Trophoblast cell (in vitro differentiated cells and primary cell): ENCODE data around the gene STAMBP.

Source experiments
- DNase-seq, 2 donors: peaks; one replicate each; pipeline ENCODE4 v3.0.0-alpha.2; 2016
- H2AFZ ChIP-seq: 2 replicates; pipeline ENCODE4 v1.6.1; 2013; ENCODE audit warnings: low read length, moderate library complexity, mild to moderate bottlenecking; ENCODE audit not compliant: insufficient read depth, poor library complexity
- H2AK5ac ChIP-seq: 2 replicates; pipeline ENCODE4 v1.6.1; 2013; ENCODE audit warnings: mild to moderate bottlenecking, low read length
- H2BK120ac ChIP-seq: 2 replicates; pipeline ENCODE4 v1.6.1; 2013; ENCODE audit warnings: low read length, mild to moderate bottlenecking, moderate library complexity; ENCODE audit not compliant: insufficient read depth, poor library complexity
- H2BK12ac ChIP-seq: 2 replicates; pipeline ENCODE4 v1.6.1; 2013; ENCODE audit warnings: mild to moderate bottlenecking, low read length, moderate library complexity
- H2BK5ac ChIP-seq: 2 replicates; pipeline ENCODE4 v1.6.1; 2013; ENCODE audit warnings: low read length, low read depth, moderate library complexity, mild to moderate bottlenecking; ENCODE audit not compliant: poor library complexity
- H3K14ac ChIP-seq: 2 replicates; pipeline ENCODE4 v1.6.1; 2013; ENCODE audit warnings: mild to moderate bottlenecking, low read length
- H3K18ac ChIP-seq: 2 replicates; pipeline ENCODE4 v1.6.1; 2013; ENCODE audit warnings: mild to moderate bottlenecking, low read length
- H3K23ac ChIP-seq: 2 replicates; pipeline ENCODE4 v1.6.1; 2013; ENCODE audit warnings: low read length
- H3K27ac ChIP-seq: 2 replicates; pipeline ENCODE4 v1.5.1; 2013; ENCODE audit warnings: low read depth, mild to moderate bottlenecking, inconsistent platforms, low read length, moderate library complexity
- H3K27me3 ChIP-seq: 2 replicates; pipeline ENCODE4 v1.6.1; 2013; ENCODE audit warnings: inconsistent platforms, mild to moderate bottlenecking, low read length, moderate library complexity; ENCODE audit not compliant: insufficient read depth
- H3K36me3 ChIP-seq, 2 experiments: 1 replicate in 1 of 2; 2 replicates in 1 of 2; pipeline ENCODE4 v1.6.1; 2013; ENCODE audit warnings: low read length in 2 of 2, mild to moderate bottlenecking in 2 of 2, moderate library complexity in 1 of 2; ENCODE audit not compliant: insufficient read depth in 2 of 2, control insufficient read depth in 1 of 2
- H3K4ac ChIP-seq: 2 replicates; pipeline ENCODE4 v1.6.1; 2013; ENCODE audit warnings: low read depth, mild to moderate bottlenecking, low read length, moderate library complexity
- H3K4me1 ChIP-seq, 2 experiments: 1 replicate in 1 of 2; 2 replicates in 1 of 2; pipeline ENCODE4 v1.6.1; 2013; ENCODE audit warnings: low read length in 2 of 2, mild to moderate bottlenecking in 2 of 2, moderate library complexity in 1 of 2; ENCODE audit not compliant: insufficient read depth in 2 of 2, control insufficient read depth in 1 of 2
- H3K4me2 ChIP-seq: 2 replicates; pipeline ENCODE4 v1.6.1; 2013; ENCODE audit warnings: inconsistent platforms, mild to moderate bottlenecking, low read length, moderate library complexity
- H3K4me3 ChIP-seq: 2 replicates; pipeline ENCODE4 v1.5.1; 2013; ENCODE audit warnings: mild to moderate bottlenecking, low read depth, low read length, inconsistent platforms
- H3K79me1 ChIP-seq: one replicate; pipeline ENCODE4 v1.6.1; 2013; ENCODE audit warnings: low read length
- H3K79me2 ChIP-seq: 2 replicates; pipeline ENCODE4 v1.6.1; 2013; ENCODE audit warnings: low read length, mild to moderate bottlenecking; ENCODE audit not compliant: control insufficient read depth, insufficient read depth, poor library complexity
- H3K9ac ChIP-seq: 2 replicates; pipeline ENCODE4 v1.6.1; 2013; ENCODE audit warnings: mild to moderate bottlenecking, low read length
- H3K9me3 ChIP-seq: 2 replicates; pipeline ENCODE4 v1.6.1; 2013; ENCODE audit warnings: low read depth, mild to moderate bottlenecking, control low read depth, inconsistent platforms, low read length; ENCODE audit not compliant: insufficient read depth
- H4K12ac ChIP-seq: 2 replicates; pipeline ENCODE4 v1.6.1; 2013; ENCODE audit warnings: low read depth, mild to moderate bottlenecking, low read length, moderate library complexity
- H4K8ac ChIP-seq: 2 replicates; pipeline ENCODE4 v1.6.1; 2013; ENCODE audit warnings: low read depth, mild to moderate bottlenecking, low read length, moderate library complexity
- H4K91ac ChIP-seq: one replicate; pipeline ENCODE4 v1.6.1; 2013; ENCODE audit warnings: low read depth, mild to moderate bottlenecking, low read length, moderate library complexity
- WGBS: extraction: QIAGEN DNeasy Blood & Tissue Kit; methylation state at CpG from one replicate; pipeline ENCODE4 v1.1.7; 2013; ENCODE audit warnings: missing lambda C conversion rate; ENCODE audit not compliant: insufficient read length, insufficient coverage; ENCODE audit errors: extremely low coverage; 5-methylcytosine and 5-hydroxymethylcytosine counted together

Gene STAMBP

GRCh38 chr2:73917296-73917695 is 88.5 kb downstream of the STAMBP start:
- no CpG with 5 or more reads among the region's 2 CpGs for whole genome bisulfite sequencing

GRCh38 chr2:73917696-73918207 is 89.0 kb downstream of the STAMBP start:
- no peaks in the 10 kb centered on the region for H3K79me2 ChIP-seq
- H3K79me1 ChIP-seq, result no peaks in the 10 kb centered on the region
- H3K36me3 ChIP-seq, result no peaks in the 10 kb centered on the region
- no peak overlapping the region for H2BK5ac ChIP-seq
- no peak overlapping the region for H3K27ac ChIP-seq
- H3K4ac ChIP-seq, result no peak overlapping the region
- no peak overlapping the region for H4K12ac ChIP-seq
- no peak overlapping the region for H3K23ac ChIP-seq
- no CpG with 5 or more reads among the region's 4 CpGs for WGBS
- no peak overlapping the region for H2AFZ ChIP-seq
- no peaks in the 10 kb centered on the region for H3K9me3 ChIP-seq
- no peak overlapping the region for H3K4me2 ChIP-seq
- no peak overlapping the region for H3K9ac ChIP-seq
- H2BK120ac ChIP-seq, result no peak overlapping the region
- no peak overlapping the region for H2BK12ac ChIP-seq
- H2AK5ac ChIP-seq, result no peak overlapping the region
- no peak overlapping the region for H4K8ac ChIP-seq
- no peak overlapping the region for H4K91ac ChIP-seq
- H3K4me1 ChIP-seq, result peaks cover 5 to 7% of the 10 kb centered on the region in 2 experiments
- H3K18ac ChIP-seq, result no peak overlapping the region
- no peak for DNase-seq
- no peaks in the 10 kb centered on the region for H3K27me3 ChIP-seq
- H3K14ac ChIP-seq, result no peak overlapping the region
- H3K4me3 ChIP-seq, result no peak overlapping the region

More at GRCh38 chr2:73917296-73917695, 88.5 kb downstream of the STAMBP start:
- Histone ChIP-seq H3K79me1 (no peaks in the 10 kb centered on the region), H3K14ac (no peak overlapping the region), H3K4me3 (no peak overlapping the region), H3K4ac (no peak overlapping the region), H2BK120ac (no peak overlapping the region), H3K4me2 (no peak overlapping the region), H2BK5ac (no peak overlapping the region), H3K79me2 (no peaks in the 10 kb centered on the region), H4K12ac (no peak overlapping the region), H3K36me3 (no peaks in the 10 kb centered on the region), H3K9me3 (no peaks in the 10 kb centered on the region), H4K91ac (no peak overlapping the region), H3K4me1 (peaks cover 5 to 7% of the 10 kb centered on the region in 2 experiments), H3K18ac (no peak overlapping the region), H3K23ac (no peak overlapping the region), H2AFZ (no peak overlapping the region), H2AK5ac (no peak overlapping the region), H3K27ac (no peak overlapping the region), H2BK12ac (no peak overlapping the region), H3K9ac (no peak overlapping the region), H4K8ac (no peak overlapping the region), H3K27me3 (no peaks in the 10 kb centered on the region)
- DNase-seq, result no peak

DNA sequence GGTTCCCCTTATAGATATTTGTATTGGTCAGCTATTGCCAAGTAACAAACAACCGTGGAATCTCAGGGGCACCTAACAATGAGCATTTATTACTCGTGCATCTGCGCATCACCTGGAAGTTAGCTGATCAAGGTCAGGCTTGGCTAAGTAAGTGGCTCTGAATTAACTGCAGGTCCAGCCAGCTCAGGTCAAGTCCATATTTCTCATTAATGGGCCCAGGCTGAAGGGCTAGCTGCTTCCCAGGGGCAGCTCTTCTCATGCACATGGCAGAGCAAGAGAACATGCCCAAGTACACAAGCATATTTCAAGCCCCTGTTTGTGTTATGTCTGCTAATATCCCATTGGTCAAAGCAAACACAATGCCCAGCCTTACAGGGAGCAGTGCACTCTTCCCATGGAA is 90.1 kb downstream of the STAMBP start:
- no peak overlapping the region for H3K27ac ChIP-seq

DNA sequence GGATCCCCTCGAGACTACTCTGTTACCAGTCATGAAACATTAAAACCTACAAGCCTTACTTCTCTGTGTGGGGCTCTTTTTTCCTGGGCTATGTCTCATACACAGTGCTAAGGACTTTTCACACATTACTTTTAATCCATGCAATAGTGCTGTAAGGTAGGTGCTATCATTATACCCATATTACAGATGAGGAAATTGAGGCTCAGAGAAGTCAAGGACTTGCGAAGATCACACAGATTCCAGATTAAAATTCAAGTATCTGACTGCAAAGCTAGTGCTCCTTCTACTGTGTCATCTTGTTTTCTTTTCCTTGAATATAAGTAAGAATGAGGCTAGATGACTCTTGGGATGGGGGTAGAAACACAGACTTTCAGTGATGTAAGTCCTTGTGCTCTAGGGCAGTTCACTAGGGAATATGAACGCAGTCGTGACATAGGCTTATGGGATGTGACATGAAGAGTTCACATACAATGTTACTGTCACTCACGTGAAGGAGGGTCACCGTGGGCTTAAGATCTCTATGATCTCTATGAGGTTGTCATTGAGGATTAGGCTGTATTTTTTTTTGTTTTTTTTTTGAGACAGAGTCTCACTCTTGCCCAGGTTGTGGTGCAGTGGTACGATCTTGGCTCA is 91.0 kb downstream of the STAMBP start:
- no peak overlapping the region for H3K23ac ChIP-seq
- no peak overlapping the region for H3K4me2 ChIP-seq

More for the DNA sequence above, 90.1 kb downstream of the STAMBP start:
- no peaks in the 10 kb centered on the region for H3K36me3 ChIP-seq
- DNase-seq, result no peak
- H3K4me1 ChIP-seq, result peaks cover 5 to 7% of the 10 kb centered on the region in 2 experiments
- H4K91ac ChIP-seq, result no peak overlapping the region
- H4K8ac ChIP-seq, result no peak overlapping the region
- H3K18ac ChIP-seq, result no peak overlapping the region
- no peak overlapping the region for H2BK12ac ChIP-seq
- H2BK120ac ChIP-seq, result no peak overlapping the region
- WGBS, result no CpG with 5 or more reads among the region's 3 CpGs
- H3K79me1 ChIP-seq, result no peaks in the 10 kb centered on the region
- H2BK5ac ChIP-seq, result no peak overlapping the region
- no peak overlapping the region for H4K12ac ChIP-seq
- no peaks in the 10 kb centered on the region for H3K27me3 ChIP-seq
- no peak overlapping the region for H3K4me3 ChIP-seq
- H2AFZ ChIP-seq, result no peak overlapping the region
- H3K79me2 ChIP-seq, result no peaks in the 10 kb centered on the region
- no peaks in the 10 kb centered on the region for H3K9me3 ChIP-seq
- H3K14ac ChIP-seq, result no peak overlapping the region
- H2AK5ac ChIP-seq, result no peak overlapping the region
- no peak overlapping the region for H3K9ac ChIP-seq
- no peak overlapping the region for H3K23ac ChIP-seq
- H3K4ac ChIP-seq, result no peak overlapping the region
- H3K4me2 ChIP-seq, result no peak overlapping the region

More for the DNA sequence above, 91.0 kb downstream of the STAMBP start:
- H4K91ac ChIP-seq, result no peak overlapping the region
- H2AFZ ChIP-seq, result no peak overlapping the region
- H2BK5ac ChIP-seq, result no peak overlapping the region
- no peak overlapping the region for H2BK120ac ChIP-seq
- peaks cover 5 to 7% of the 10 kb centered on the region in 2 experiments for H3K4me1 ChIP-seq
- no peak overlapping the region for H2AK5ac ChIP-seq
- H2BK12ac ChIP-seq, result no peak overlapping the region
- H3K9me3 ChIP-seq, result no peaks in the 10 kb centered on the region
- H3K14ac ChIP-seq, result no peak overlapping the region
- no peaks in the 10 kb centered on the region for H3K27me3 ChIP-seq
- no peak for DNase-seq
- no peak overlapping the region for H4K8ac ChIP-seq
- H3K9ac ChIP-seq, result no peak overlapping the region
- no peaks in the 10 kb centered on the region for H3K36me3 ChIP-seq
- no peak overlapping the region for H3K27ac ChIP-seq
- H3K4me3 ChIP-seq, result no peak overlapping the region
- H3K79me2 ChIP-seq, result no peaks in the 10 kb centered on the region
- H3K18ac ChIP-seq, result no peak overlapping the region
- H3K4ac ChIP-seq, result no peak overlapping the region
- H4K12ac ChIP-seq, result no peak overlapping the region
- WGBS, result no CpG with 5 or more reads among the region's 7 CpGs
- H3K79me1 ChIP-seq, result no peaks in the 10 kb centered on the region
